ENCODE measurements around the gene KRT2. TPM values are rescaled to one million over a fixed set of nuclear protein-coding genes. Genes with fewer than 3 reads are reported as not detected.

KRT2 gene
- total RNA-seq, 4 donors from 2014 or later, result 0.47 to 2.5 TPM; not detected in 2

GRCh38 chr12:52615208-52615868 lies 36.7 kb downstream of the KRT2 start:
- Histone ChIP-seq H3K9me3 (no peaks in the 10 kb centered on the region), H3K27me3 (no peaks in the 10 kb centered on the region), H3K36me3 (no peaks in the 10 kb centered on the region), H3K4me1 (no peaks in the 10 kb centered on the region), H3K27ac (no peak overlapping the region), H3K4me3 (no peak overlapping the region)
- no peak for TF ChIP-seq POLR2A (IDR thresholded peaks at IDR 0.05)
- TF ChIP-seq, protein P1, sequence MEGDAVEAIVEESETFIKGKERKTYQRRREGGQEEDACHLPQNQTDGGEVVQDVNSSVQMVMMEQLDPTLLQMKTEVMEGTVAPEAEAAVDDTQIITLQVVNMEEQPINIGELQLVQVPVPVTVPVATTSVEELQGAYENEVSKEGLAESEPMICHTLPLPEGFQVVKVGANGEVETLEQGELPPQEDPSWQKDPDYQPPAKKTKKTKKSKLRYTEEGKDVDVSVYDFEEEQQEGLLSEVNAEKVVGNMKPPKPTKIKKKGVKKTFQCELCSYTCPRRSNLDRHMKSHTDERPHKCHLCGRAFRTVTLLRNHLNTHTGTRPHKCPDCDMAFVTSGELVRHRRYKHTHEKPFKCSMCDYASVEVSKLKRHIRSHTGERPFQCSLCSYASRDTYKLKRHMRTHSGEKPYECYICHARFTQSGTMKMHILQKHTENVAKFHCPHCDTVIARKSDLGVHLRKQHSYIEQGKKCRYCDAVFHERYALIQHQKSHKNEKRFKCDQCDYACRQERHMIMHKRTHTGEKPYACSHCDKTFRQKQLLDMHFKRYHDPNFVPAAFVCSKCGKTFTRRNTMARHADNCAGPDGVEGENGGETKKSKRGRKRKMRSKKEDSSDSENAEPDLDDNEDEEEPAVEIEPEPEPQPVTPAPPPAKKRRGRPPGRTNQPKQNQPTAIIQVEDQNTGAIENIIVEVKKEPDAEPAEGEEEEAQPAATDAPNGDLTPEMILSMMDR (IDR thresholded peaks at IDR 0.05), result no peak
- DNase-seq, result no peak

- DNase-seq, result no peak
- H3K27me3 ChIP-seq, result no peaks in the 10 kb centered on the region
- TF ChIP-seq, protein P1 (IDR thresholded peaks at IDR 0.05), result no peak
- no peak for TF ChIP-seq POLR2A (IDR thresholded peaks at IDR 0.05)
- no peak overlapping the region for H3K27ac ChIP-seq
- H3K4me1 ChIP-seq, result no peaks in the 10 kb centered on the region
- no peak overlapping the region for H3K4me3 ChIP-seq
- H3K36me3 ChIP-seq, result no peaks in the 10 kb centered on the region
- H3K9me3 ChIP-seq, result no peaks in the 10 kb centered on the region
Measured at GRCh38 chr12:52614381-52615207, 37.4 kb downstream of the KRT2 start.

DNA sequence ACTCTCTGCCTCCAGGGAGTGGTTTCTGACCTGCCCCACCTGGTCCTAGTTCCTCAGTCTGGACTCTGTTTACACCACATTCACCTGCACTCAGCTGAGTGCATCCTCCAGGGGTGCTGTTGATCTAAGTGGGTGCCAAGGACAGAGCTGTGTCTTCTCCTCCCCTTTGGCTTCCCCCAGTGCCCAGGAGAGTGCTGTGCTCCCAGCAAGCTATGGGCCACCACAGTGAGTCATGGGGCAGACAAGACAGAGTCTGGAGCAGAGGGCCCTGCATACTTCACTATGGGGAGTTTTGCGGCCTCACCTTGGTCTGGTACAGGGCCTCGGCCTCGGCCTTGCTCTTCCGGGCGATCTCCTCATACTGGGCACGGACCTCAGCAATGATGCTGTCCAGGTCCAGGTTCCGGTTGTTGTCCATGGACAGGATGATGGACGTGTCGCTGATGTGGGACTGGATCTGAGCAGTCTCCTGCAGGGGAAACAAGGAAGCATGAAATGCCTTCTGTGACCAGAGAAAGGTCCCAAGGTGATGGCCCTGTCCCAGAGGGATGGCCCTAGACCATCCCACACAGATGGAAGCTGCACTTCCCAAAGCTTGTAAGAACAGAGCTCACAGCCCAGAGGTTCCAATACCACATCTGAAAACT lies 38.5 kb downstream of the KRT2 start:
- Histone ChIP-seq H3K9me3 (no peaks in the 10 kb centered on the region), H3K27ac (no peak overlapping the region), H3K27me3 (no peaks in the 10 kb centered on the region), H3K36me3 (no peaks in the 10 kb centered on the region), H3K4me1 (no peaks in the 10 kb centered on the region), H3K4me3 (no peak overlapping the region)
- no peak for DNase-seq
- TF ChIP-seq, protein P1 (IDR thresholded peaks at IDR 0.05), result no peak
- TF ChIP-seq POLR2A (IDR thresholded peaks at IDR 0.05), result no peak

DNA sequence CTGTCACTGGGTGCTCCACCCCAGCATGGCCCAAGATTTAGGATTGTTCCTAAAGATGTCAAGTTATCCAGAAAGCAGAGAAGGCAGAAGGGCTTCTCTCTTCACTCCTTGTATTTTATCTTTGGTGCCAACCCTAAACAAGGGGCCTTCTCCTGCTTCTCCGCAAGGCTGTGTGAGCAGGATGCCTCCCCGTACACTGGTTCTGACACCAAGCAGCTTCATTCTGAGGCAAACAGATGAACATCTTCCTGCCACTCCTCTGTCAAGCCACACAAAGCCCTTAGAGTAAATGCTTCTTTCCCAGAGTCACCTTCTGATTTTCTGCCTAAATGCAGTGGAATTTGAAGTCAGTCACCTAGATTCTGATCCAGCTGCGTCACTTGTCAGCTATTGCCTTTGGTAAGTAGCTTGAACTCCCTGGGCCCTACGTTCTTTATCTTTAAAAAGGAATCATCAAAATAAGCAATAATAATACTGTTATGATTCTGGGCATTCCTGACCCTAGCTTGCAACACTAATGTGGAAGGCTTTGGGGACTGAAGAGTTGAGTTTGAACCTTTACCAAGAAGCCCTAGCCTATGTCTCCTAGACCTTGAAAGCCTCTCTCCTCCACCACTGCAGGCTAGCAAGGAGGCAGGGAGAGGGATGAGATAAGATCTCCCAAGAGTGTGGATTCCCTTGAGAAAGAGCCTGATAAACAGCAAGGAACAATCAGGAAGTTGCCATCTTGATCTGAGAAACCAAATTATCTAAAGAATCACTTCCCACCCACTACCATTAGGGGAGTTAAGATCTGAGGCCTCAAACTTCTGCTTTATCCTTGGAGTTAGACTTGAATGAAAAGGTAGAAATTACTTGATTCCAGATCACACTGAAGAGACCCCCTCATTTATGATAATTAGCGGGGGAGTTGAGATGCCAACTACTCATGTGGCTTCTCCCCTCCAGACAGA lies 39.3 kb downstream of the KRT2 start:
- H3K27me3 ChIP-seq, result no peaks in the 10 kb centered on the region
- no peaks in the 10 kb centered on the region for H3K36me3 ChIP-seq
- DNase-seq, result no peak
- no peak overlapping the region for H3K27ac ChIP-seq
- TF ChIP-seq, protein P1 (IDR thresholded peaks at IDR 0.05), result no peak
- TF ChIP-seq POLR2A (IDR thresholded peaks at IDR 0.05), result no peak
- no peaks in the 10 kb centered on the region for H3K4me1 ChIP-seq
- H3K9me3 ChIP-seq, result no peaks in the 10 kb centered on the region
- H3K4me3 ChIP-seq, result no peak overlapping the region

GRCh38 chr12:52611080-52611468 lies 40.9 kb downstream of the KRT2 start:
- no peaks in the 10 kb centered on the region for H3K36me3 ChIP-seq
- no peaks in the 10 kb centered on the region for H3K27me3 ChIP-seq
- no peak for DNase-seq
- no peaks in the 10 kb centered on the region for H3K9me3 ChIP-seq
- no peaks in the 10 kb centered on the region for H3K4me1 ChIP-seq
- TF ChIP-seq POLR2A (IDR thresholded peaks at IDR 0.05), result no peak
- TF ChIP-seq, protein P1 (IDR thresholded peaks at IDR 0.05), result no peak
- no peak overlapping the region for H3K4me3 ChIP-seq
- no peak overlapping the region for H3K27ac ChIP-seq

All from Peyer's patch (tissue), 4 donors.